ENCODE data around the gene P2RY1. TPM values are rescaled to one million over a fixed set of nuclear protein-coding genes. Genes with fewer than 3 reads are reported as not detected.
"Not testable (repeated sequence)": the region's sequence is repeated elsewhere in the genome, so short reads cannot be mapped to it uniquely, and the experiment has no call there.

The P2RY1 gene
- total RNA-seq, 2 donors from 2014 or later = 2.2 to 3.1 TPM

- no peaks in the 10 kb centered on the region for H3K27me3 ChIP-seq
- no peak overlapping the region for H3K4me3 ChIP-seq
- H3K27ac ChIP-seq = no peak overlapping the region
- peaks cover 0 to 6% of the 10 kb centered on the region in 2 donors for H3K9me3 ChIP-seq
- no peak for DNase-seq (ENCODE audit: low spot score)
- TF ChIP-seq CTCF (IDR thresholded peaks at IDR 0.05) = no peak
- no peaks in the 10 kb centered on the region for H3K4me1 ChIP-seq
- no peaks in the 10 kb centered on the region for H3K36me3 ChIP-seq
Measured at GRCh38 chr3:152843955-152844354, 9.0 kb downstream of the P2RY1 start.

- H3K27me3 ChIP-seq; DNase-seq (ENCODE audit: low spot score); H3K27ac ChIP-seq; H3K36me3 ChIP-seq; H3K9me3 ChIP-seq; H3K4me1 ChIP-seq; H3K4me3 ChIP-seq: not testable (repeated sequence)
Measured at GRCh38 chr3:152846572-152847202, 11.8 kb downstream of the P2RY1 start.

- H3K27ac ChIP-seq; H3K27me3 ChIP-seq; H3K9me3 ChIP-seq; H3K4me1 ChIP-seq; H3K36me3 ChIP-seq; DNase-seq (ENCODE audit: low spot score); H3K4me3 ChIP-seq: not testable (repeated sequence)
Measured at GRCh38 chr3:152847599-152847998, 12.7 kb downstream of the P2RY1 start.

GRCh38 chr3:152849996-152850578 is 15.2 kb downstream of the P2RY1 start:
- TF ChIP-seq CTCF (IDR thresholded peaks at IDR 0.05) = no peak
- Histone ChIP-seq H3K4me3 (no peak overlapping the region), H3K27ac (no peak overlapping the region), H3K9me3 (peaks cover 0 to 6% of the 10 kb centered on the region in 2 donors), H3K36me3 (no peaks in the 10 kb centered on the region), H3K27me3 (no peaks in the 10 kb centered on the region), H3K4me1 (no peaks in the 10 kb centered on the region)
- DNase-seq (ENCODE audit: low spot score) = no peak

- Histone ChIP-seq H3K36me3 (no peaks in the 10 kb centered on the region), H3K4me1 (no peaks in the 10 kb centered on the region), H3K27me3 (no peaks in the 10 kb centered on the region), H3K9me3 (no peaks in the 10 kb centered on the region), H3K27ac (no peak overlapping the region), H3K4me3 (no peak overlapping the region)
- no peak for TF ChIP-seq CTCF (IDR thresholded peaks at IDR 0.05)
- DNase-seq (ENCODE audit: low spot score) = no peak
Measured at GRCh38 chr3:152853196-152853595, 18.3 kb downstream of the P2RY1 start.

GRCh38 chr3:152857082-152857481 is 22.2 kb downstream of the P2RY1 start:
- no peak for DNase-seq (ENCODE audit: low spot score)
- H3K9me3 ChIP-seq = no peaks in the 10 kb centered on the region
- no peaks in the 10 kb centered on the region for H3K36me3 ChIP-seq
- no peak overlapping the region for H3K27ac ChIP-seq
- H3K4me3 ChIP-seq = no peak overlapping the region
- H3K4me1 ChIP-seq = no peaks in the 10 kb centered on the region
- no peaks in the 10 kb centered on the region for H3K27me3 ChIP-seq
- no peak for TF ChIP-seq CTCF (IDR thresholded peaks at IDR 0.05)

Data from right atrium auricular region (tissue), 2 donors.